CD4-positive, alpha-beta T cell treated with Interleukin-4 for 1 hour (primary cell): Measurements from ENCODE around the gene LAGE3.

Experiments used
- DNase-seq, 2 donors: peaks; one replicate each; pipeline ENCODE4 v3.0.0-alpha.2; 2020 to 2022

Gene LAGE3

GRCh38 chrX:154452823-154453222, 26.3 kb downstream of the LAGE3 start:
- DNase-seq, result no peak

GRCh38 chrX:154450312-154450711, 28.8 kb downstream of the LAGE3 start:
- no peak for DNase-seq

DNA sequence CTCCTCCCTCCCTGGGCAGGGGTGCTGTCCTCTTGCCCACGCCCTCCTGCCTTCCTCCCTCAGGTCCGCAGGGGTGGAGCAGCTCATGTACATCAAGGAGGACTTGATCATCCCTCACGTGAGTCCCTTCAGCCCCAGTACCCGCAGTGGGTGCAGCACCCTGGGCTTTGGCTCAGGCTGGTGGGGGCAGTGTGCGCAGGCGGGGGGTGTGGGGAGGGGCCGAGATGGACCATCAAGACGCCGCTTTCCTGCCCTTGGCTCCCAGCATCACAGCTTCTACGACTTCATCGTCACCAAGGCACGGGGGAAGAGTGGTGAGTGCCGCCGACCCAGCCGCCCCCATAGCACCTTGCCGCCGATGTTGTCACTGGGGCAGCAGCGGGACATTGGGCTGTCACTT, 29.5 kb downstream of the LAGE3 start:
- DNase-seq, result no peak

DNA sequence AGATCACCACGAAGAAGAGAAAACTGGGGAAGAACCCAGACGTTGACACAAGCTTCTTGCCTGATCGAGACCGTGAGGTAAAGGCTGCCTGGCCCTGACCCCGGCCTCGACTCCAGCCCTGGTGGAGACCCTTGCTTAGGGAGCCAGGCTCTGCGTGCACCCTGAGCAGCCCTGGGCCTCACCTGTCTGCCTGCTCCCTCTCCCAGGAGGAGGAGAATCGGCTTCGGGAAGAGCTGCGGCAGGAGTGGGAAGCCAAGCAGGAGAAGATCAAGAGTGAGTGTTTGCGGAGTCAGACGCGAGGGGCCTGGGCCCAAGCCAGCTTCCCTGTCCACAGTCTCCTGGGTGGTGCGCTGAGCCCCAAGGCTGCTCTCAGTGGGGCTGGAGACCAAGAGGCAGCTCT, 30.6 kb downstream of the LAGE3 start:
- DNase-seq, result no peak

- DNase-seq, result no peak
These were observed 32.7 kb downstream of the LAGE3 start for GRCh38 chrX:154446430-154446829.

GRCh38 chrX:154445776-154446175, 33.3 kb downstream of the LAGE3 start:
- no peak for DNase-seq

- DNase-seq, result no peak
These were observed 34.3 kb downstream of the LAGE3 start for GRCh38 chrX:154444755-154445246.

GRCh38 chrX:154443992-154444754, 34.9 kb downstream of the LAGE3 start, which contains the start of gene FAM50A:
TSS of gene FAM50A (plus strand) at chrX:154444141. CDS start at chrX:154444236, 95 bp downstream.
- DNase-seq, result peak; percentile 71 to 76

DNA sequence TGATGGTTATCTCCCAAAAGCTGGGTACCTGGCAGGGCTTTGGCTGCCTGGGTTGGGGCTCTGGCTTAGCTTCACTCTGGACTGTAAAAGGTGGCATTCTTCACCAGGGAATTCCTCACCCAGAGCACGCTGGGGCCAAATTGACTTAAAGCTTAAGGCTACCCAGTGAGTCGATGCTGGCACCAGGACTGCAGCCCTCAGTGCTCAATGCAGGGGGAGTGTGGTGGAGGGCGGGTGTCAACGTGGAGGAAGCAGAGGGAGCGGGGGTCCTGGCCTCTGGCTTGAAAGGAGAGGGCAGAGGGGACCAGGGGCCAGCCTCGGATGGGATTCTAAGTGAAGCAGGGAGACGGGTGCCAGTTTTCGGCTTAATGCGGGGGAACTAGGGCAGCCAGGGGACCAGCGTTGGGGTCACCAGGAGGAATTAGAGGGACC, 35.6 kb downstream of the LAGE3 start:
- no peak for DNase-seq

GRCh38 chrX:154441984-154442707, 36.9 kb downstream of the LAGE3 start:
- DNase-seq, result no peak

GRCh38 chrX:154441564-154441963, 37.5 kb downstream of the LAGE3 start:
- no peak for DNase-seq

DNA sequence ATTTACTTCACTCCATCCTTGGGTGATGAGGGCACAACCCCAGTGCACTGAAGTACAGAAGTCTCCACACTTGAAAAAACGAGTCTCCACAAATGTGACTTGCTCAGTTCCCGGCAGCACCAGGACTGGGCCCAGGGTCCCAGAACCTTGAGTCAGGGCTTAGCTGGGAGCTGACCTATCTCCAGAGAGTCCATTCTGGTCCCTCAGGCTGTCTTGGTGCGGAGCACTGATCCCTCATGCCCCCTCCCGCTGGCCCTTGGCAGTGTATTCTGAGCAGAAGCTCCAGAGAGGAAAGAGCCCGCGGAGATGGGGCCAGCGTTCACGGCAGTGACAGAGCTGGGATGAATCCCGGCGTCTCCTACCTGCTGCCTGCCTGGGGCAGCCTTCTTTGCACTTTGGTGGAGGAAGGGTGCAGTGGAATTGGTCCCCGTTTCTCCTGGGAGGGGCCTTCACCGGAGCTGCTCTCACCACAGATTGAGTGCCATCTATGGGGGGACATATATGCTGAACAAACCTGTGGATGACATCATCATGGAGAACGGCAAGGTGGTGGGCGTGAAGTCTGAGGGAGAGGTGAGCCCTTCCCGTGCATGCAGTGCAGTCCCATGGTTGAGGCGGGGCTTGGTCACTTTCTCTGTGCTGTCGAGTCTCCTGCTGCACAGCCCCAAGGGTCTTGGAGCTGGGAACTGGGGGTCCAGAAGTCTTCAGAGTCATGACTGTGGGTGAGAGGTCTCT, 38.3 kb downstream of the LAGE3 start:
- DNase-seq, result no peak

DNA sequence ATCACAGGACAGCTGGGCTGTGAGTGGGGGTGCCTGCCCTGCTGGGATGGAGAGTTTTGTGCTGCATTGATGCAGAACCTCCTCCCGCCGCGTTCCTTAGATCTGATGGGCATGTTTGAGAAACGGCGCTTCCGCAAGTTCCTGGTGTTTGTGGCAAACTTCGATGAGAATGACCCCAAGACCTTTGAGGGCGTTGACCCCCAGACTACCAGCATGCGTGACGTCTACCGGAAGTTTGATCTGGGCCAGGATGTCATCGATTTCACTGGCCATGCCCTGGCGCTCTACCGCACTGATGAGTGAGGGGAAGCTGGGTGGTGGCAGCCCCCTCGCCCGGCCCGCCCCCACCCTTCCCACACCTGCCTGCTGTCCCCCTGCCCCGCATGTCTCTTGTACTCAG, 39.2 kb downstream of the LAGE3 start:
- DNase-seq, result no peak

DNA sequence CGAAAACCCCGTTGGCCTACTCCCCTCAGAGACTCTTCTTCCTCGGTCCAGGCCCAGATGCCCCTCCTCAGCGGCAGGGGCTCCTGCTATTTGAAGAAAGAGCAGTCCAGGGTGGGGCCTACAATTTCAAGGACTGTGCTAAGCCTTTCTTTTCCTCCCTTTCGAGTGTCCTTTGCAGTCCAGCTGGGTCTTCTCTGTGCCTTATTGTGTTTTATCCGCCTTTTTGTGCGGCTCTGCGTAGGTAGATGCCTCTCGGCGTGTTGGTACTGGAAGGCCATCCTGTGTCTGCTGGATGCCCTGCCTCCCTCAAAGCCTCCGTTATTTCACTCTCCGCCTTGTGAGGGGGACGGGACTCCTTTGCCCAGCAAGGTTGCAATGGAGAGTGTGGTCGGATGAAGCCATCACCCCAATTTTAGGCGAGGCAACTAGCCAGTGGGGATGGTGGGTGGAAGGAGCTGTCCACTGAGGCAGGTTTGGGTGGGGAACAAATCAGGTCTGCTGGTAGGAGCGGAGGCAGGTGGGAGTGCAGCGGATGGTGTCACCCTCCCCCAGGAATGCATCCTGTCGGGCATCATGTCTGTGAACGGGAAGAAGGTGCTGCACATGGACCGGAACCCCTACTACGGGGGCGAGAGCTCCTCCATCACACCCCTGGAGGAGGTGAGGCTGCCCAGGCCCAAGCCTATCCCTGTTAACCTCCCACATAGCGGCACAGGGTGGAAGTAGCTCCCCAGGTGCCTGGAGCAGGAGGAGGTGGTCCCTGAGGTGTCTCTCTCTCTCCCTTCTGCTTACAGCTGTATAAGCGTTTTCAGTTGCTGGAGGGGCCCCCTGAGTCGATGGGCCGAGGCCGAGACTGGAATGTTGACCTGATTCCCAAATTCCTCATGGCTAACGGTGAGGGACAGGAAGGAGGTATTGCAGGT, 40.8 kb downstream of the LAGE3 start:
- DNase-seq, result no peak

DNA sequence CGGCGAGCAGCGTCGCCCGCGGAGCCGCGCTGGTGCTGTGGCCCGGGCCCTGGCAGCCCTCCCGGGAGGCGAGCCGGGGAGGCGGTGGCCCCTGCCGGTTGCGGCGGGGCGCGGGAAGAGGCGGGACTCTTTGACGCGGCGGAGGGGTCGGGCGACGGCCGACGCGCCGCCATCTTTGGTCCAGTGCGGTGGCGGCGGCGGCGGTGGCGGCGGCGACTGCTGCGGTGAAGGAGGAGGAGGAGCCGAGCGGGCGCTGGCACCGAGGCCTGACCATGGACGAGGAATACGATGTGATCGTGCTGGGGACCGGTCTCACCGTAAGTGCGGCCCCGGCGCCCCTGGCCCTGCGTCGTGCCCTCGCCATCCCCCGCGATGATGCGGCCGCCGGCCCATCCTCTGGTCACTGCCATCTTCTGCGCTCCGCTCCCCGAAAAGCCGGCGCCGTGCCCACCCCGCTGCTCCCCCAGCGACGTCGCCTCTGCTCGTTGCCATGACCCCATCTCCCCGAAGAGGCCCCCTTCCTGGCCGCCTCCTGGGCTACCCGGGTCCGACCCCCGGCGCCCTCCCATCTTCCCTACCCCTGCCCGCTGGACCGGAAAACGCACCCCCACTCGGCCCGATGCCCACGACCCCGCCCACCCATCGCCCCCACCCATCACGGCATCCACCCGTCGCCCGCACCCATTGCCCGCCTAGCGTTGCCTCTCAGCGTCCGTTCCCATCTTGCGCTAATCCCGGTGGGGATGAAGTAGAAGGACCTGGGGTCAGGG, 41.9 kb downstream of the LAGE3 start, which contains the start of gene GDI1:
Gene GDI1, plus strand, starts transcription at position 172 of the 770 bp plus-strand sequence. Its CDS starts 101 bp downstream, at position 273.
- DNase-seq, result peak; percentile 54 to 65

DNA sequence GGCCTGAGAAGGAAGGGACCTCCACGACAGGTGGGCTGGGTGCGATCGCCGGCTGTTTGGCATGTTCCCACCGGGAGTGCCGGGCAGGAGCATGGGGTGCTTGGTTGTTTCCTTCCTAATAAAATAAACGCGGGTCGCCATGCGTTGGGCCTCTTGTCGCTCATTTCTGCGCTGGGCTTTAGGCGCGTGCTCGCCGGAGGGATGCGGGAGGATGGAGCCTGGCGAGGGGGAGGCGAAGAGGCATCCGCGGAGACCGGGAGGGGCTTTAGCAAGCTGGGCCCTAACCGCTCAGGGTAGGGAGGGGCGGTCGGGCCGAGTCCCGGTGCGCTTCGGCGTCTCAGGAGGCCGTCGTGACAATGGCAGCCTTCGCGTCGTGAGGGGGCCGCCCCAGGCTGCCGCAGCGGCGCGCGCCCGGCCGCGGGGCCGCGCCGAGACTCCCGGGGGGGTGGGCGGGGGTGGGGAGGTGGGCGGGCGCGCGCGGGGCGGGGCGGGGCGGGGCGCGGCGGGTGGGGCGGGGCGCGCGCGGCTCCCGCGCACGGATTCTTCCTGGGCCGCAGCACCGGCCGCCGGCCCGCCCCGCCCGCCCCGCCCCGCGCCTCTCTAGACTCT, 42.6 kb downstream of the LAGE3 start:
- peak; percentile 48 to 71 for DNase-seq

GRCh38 chrX:154435171-154435733, 43.8 kb downstream of the LAGE3 start:
- no peak for DNase-seq

DNA sequence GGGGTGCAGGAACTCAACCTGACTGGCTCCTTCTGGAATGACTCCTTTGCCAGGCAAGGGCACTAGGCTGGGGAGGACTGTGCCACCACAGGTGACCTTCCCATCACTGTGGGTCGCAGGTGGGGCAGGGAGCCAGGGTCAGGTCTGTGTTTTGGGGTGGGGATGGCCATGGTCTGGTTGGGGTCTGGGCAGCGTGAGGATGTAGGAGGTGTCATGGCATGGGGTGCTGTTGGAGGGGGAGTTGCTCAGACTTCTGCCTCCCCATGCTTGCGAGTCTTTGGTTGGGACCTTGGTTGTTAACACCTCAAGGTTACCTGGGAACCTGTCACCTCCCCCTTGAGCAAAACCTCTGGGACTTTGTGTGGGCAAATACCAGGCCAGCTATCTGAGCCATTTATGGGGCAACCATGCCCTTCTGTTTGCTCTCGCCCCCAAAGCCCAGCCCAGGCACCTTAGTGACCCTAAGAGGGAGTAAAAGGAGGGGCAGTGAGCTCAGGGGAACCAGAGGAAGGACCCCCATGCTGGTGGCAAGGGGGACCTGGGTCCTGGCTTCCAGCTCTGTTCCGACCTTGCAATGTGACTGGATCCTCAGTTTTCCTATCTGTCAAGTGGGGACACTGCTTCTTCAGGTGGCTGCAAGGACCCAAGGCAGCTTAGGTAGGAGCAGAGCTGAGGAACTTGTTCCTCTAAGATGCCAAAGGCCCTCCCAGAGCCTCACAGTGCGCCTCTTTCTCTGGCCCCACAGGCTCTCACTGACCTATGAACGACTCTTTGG, 44.5 kb downstream of the LAGE3 start:
- no peak for DNase-seq

DNA sequence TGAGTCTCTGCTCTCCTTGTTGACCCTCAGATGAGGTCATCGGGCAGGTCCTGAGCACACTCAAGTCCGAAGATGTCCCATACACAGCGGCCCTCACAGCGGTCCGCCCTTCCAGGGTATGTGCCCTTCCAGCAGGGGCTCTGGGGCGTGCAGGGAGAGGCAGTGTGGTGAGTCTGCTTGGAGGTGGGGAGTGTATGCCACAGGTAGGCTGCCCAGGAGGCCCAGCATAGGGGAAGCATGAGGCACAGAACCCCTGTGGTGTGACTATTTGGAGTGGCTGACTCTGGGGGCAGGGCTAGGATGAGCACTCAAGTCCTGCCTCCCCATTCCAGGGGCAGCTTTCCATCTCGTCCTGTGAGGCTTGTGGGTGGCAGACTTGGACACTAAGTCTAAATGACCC, 45.5 kb downstream of the LAGE3 start:
- DNase-seq, result no peak

DNA sequence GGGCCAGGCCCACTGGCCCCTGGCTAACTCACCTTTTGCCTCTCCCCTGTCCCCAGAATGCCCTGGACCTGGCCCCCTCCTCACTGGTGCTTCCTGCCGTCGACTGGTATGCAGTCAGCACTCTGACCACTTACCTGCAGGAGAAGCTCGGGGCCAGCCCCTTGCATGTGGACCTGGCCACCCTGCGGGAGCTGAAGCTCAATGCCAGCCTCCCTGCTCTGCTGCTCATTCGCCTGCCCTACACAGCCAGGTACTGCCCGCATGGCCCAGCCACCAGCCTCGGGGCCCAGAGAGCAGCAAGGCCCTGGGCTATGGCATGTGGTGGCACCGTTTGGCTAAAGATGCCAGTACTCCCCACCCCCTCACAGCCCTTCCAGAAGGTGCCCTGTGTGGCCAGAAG, 46.9 kb downstream of the LAGE3 start:
- DNase-seq, result no peak
